Small intestine (tissue), 7 donors: ENCODE results near the gene NOD1. TPM values are rescaled to one million over a fixed set of nuclear protein-coding genes. Genes with fewer than 3 reads are reported as not detected.

Experiments
- DNase-seq, 2 donors: peaks; one replicate each; pipeline versions ENCODE4 v3.0.0 to v3.0.0-alpha.2; 2013
- FAIRE-seq: peaks from 2 replicates; lab custom pipeline; 2012; peaks lifted over from hg19 to GRCh38; lab: Jason Lieb, UNC
- H3K27ac ChIP-seq, 3 donors: one replicate each; pipeline ENCODE4 v1.5.1; 2013; ENCODE audit warnings: low read length in 2 of 3, mild to moderate bottlenecking in 2 of 3, control low read depth in 1 of 3, inconsistent platforms in 1 of 3, low read depth in 1 of 3, moderate library complexity in 1 of 3
- H3K27me3 ChIP-seq, 3 donors: one replicate each; pipeline ENCODE4 v1.6.1; 2013; ENCODE audit warnings: low read length in 3 of 3, inconsistent platforms in 1 of 3; ENCODE audit not compliant: control insufficient read depth in 3 of 3, insufficient read depth in 3 of 3
- H3K36me3 ChIP-seq, 3 donors: one replicate each; pipeline ENCODE4 v1.6.1; 2013; ENCODE audit warnings: low read length in 3 of 3, inconsistent platforms in 1 of 3, low read depth in 1 of 3, mild to moderate bottlenecking in 1 of 3, moderate library complexity in 1 of 3; ENCODE audit not compliant: control insufficient read depth in 3 of 3, insufficient read depth in 2 of 3
- H3K4me1 ChIP-seq, 3 donors: one replicate each; pipeline ENCODE4 v1.6.1; 2013; ENCODE audit warnings: low read length in 2 of 3, inconsistent platforms in 1 of 3, low read depth in 1 of 3, mild to moderate bottlenecking in 1 of 3, moderate library complexity in 1 of 3; ENCODE audit not compliant: control insufficient read depth in 3 of 3, insufficient read depth in 2 of 3
- H3K4me3 ChIP-seq, 3 donors: one replicate each; pipeline ENCODE4 v1.5.1; 2013; ENCODE audit warnings: low read length in 3 of 3, control low read depth in 1 of 3, inconsistent platforms in 1 of 3, low read depth in 1 of 3, mild to moderate bottlenecking in 1 of 3, moderate library complexity in 1 of 3
- H3K9me3 ChIP-seq, 2 donors: one replicate each; pipeline ENCODE4 v1.6.1; 2013; ENCODE audit warnings: low read depth in 1 of 2, low read length in 1 of 2; ENCODE audit not compliant: control insufficient read depth in 2 of 2, insufficient read depth in 1 of 2
- WGBS, 3 donors: extraction: QIAGEN DNeasy Blood & Tissue Kit; methylation state at CpG; one replicate each; pipeline ENCODE4 v1.1.7; 2013; 5-methylcytosine and 5-hydroxymethylcytosine counted together
- polyA plus RNA-seq, 4 donors: library from polyadenylated mRNA; stranded (reverse) in 3 of 4; unstranded in 1 of 4; fragments of 200-250 nt in 3 of 4; fragments of 120-200 nt in 1 of 4; gene quantifications; one replicate each; pipeline versions ENCODE4 v1.2.1 to v1.2.3, GENCODE V29; 2013
- donor health status: healthy with polysubstance abuse.
- donor health status: control.
- donor health status: control.
- donor health status: Bipolar disorder and iron deficiency.
- donor health status: healthy.

The NOD1 gene
- polyA plus RNA-seq, 4 donors = 3.4 to 8.9 (median 5.5) TPM

GRCh38 chr7:30433082-30433481 is 45.5 kb downstream of the NOD1 start:
- H3K4me1 ChIP-seq = peaks cover 0 to 15% (median 9%) of the 10 kb centered on the region in 3 donors
- H3K27ac ChIP-seq = no peak overlapping the region
- no peaks in the 10 kb centered on the region for H3K9me3 ChIP-seq
- no peak overlapping the region for H3K4me3 ChIP-seq
- FAIRE-seq (no peak), DNase-seq (no peak)
- WGBS, 3 donors = 19 to 62% (median 50%) methylated on average over 3 of the region's 3 CpGs
- peaks cover 3 to 32% (median 10%) of the 10 kb centered on the region in 3 donors for H3K36me3 ChIP-seq
- H3K27me3 ChIP-seq = no peaks in the 10 kb centered on the region

GRCh38 chr7:30430777-30431176 is 47.8 kb downstream of the NOD1 start:
- Histone ChIP-seq H3K27me3 (no peaks in the 10 kb centered on the region), H3K4me3 (no peak overlapping the region), H3K4me1 (peaks cover 0 to 15% (median 9%) of the 10 kb centered on the region in 3 donors), H3K27ac (peak overlapping the region in 2 of 3 donors; percentile 40 to 84), H3K36me3 (peaks cover 3 to 29% (median 8%) of the 10 kb centered on the region in 3 donors), H3K9me3 (no peaks in the 10 kb centered on the region)
- FAIRE-seq = no peak
- WGBS, 3 donors = 56 to 74% (median 71%) methylated on average over 1 of the region's 1 CpG
- DNase-seq = peak in 1 of 2 donors; percentile 14

GRCh38 chr7:30430276-30430675 is 48.3 kb downstream of the NOD1 start:
- H3K27ac ChIP-seq = peak overlapping the region in 2 of 3 donors; percentile 40 to 84
- FAIRE-seq (no peak), DNase-seq (peak; percentile 59 to 71)
- H3K27me3 ChIP-seq = no peaks in the 10 kb centered on the region
- H3K36me3 ChIP-seq = peaks cover 3 to 25% (median 6%) of the 10 kb centered on the region in 3 donors
- peaks cover 0 to 15% (median 9%) of the 10 kb centered on the region in 3 donors for H3K4me1 ChIP-seq
- WGBS, 3 donors = 43 to 48% (median 44%) methylated on average over 7 of the region's 7 CpGs
- no peak overlapping the region for H3K4me3 ChIP-seq
- H3K9me3 ChIP-seq = no peaks in the 10 kb centered on the region

- no peaks in the 10 kb centered on the region for H3K9me3 ChIP-seq
- FAIRE-seq = no peak
- DNase-seq = no peak
- no peaks in the 10 kb centered on the region for H3K27me3 ChIP-seq
- H3K4me1 ChIP-seq = peaks cover 0 to 15% (median 9%) of the 10 kb centered on the region in 3 donors
- whole genome bisulfite sequencing, 3 donors = 81 to 87% (median 82%) methylated on average over 5 of the region's 5 CpGs
- peak overlapping the region in 1 of 3 donors; percentile 67 for H3K27ac ChIP-seq
- H3K36me3 ChIP-seq = peaks cover 0 to 29% (median 7%) of the 10 kb centered on the region in 3 donors
- no peak overlapping the region for H3K4me3 ChIP-seq
These were observed 49.4 kb downstream of the NOD1 start for GRCh38 chr7:30429156-30429530.

- peaks cover 0 to 30% (median 7%) of the 10 kb centered on the region in 3 donors for H3K36me3 ChIP-seq
- FAIRE-seq = no peak
- 83 to 91% (median 85%) methylated on average over 7 of the region's 7 CpGs for WGBS, 3 donors
- no peak overlapping the region for H3K4me3 ChIP-seq
- peaks cover 0 to 15% (median 9%) of the 10 kb centered on the region in 3 donors for H3K4me1 ChIP-seq
- H3K27ac ChIP-seq = peak overlapping the region in 1 of 3 donors; percentile 67
- DNase-seq = peak; percentile 31 to 56
- no peaks in the 10 kb centered on the region for H3K27me3 ChIP-seq
- H3K9me3 ChIP-seq = no peaks in the 10 kb centered on the region
These were observed 50.1 kb downstream of the NOD1 start for GRCh38 chr7:30428246-30429155.

GRCh38 chr7:30427296-30428070 is 51.1 kb downstream of the NOD1 start:
- no peaks in the 10 kb centered on the region for H3K9me3 ChIP-seq
- FAIRE-seq (no peak), DNase-seq (no peak)
- 85 to 93% (median 92%) methylated on average over 6 of the region's 6 CpGs for WGBS, 3 donors
- H3K27me3 ChIP-seq = no peaks in the 10 kb centered on the region
- peak overlapping the region in 1 of 3 donors; percentile 36 for H3K27ac ChIP-seq
- peaks cover 0 to 15% (median 9%) of the 10 kb centered on the region in 3 donors for H3K4me1 ChIP-seq
- peaks cover 0 to 30% (median 7%) of the 10 kb centered on the region in 3 donors for H3K36me3 ChIP-seq
- H3K4me3 ChIP-seq = no peak overlapping the region

- Histone ChIP-seq H3K27ac (no peak overlapping the region), H3K4me1 (peaks cover 0 to 8% (median 0%) of the 10 kb centered on the region in 3 donors), H3K36me3 (peaks cover 0 to 30% (median 7%) of the 10 kb centered on the region in 3 donors), H3K9me3 (no peaks in the 10 kb centered on the region), H3K27me3 (no peaks in the 10 kb centered on the region), H3K4me3 (no peak overlapping the region)
- WGBS, 3 donors = 84 to 89% (median 88%) methylated on average over 5 of the region's 5 CpGs
- FAIRE-seq (no peak), DNase-seq (no peak)
These were observed 54.1 kb downstream of the NOD1 start for GRCh38 chr7:30424506-30424905.
